SJCRH30 (cell line): ENCODE results near the gene AGFG2. TPM values are rescaled to one million over a fixed set of nuclear protein-coding genes. Genes with fewer than 3 reads are reported as not detected.

Source experiments
- DNase-seq, 2 experiments: peaks; one replicate each; pipeline ENCODE4 v3.0.0-alpha.2; 2015 to 2020
- H3K27ac ChIP-seq: fragments of 250-450 bp; sonication (Bioruptor Pico); 2 replicates; pipeline ENCODE4 v1.5.1; 2020; ENCODE audit warnings: mild to moderate bottlenecking, moderate library complexity
- H3K27me3 ChIP-seq: fragments of 250-450 bp; sonication (Bioruptor Pico); 2 replicates; pipeline ENCODE4 v1.5.1; 2020; ENCODE audit warnings: mild to moderate bottlenecking, moderate library complexity
- H3K36me3 ChIP-seq: fragments of 250-450 bp; sonication (Bioruptor Pico); 2 replicates; pipeline ENCODE4 v1.5.1; 2020; ENCODE audit warnings: mild to moderate bottlenecking, moderate library complexity
- H3K4me1 ChIP-seq: fragments of 250-450 bp; sonication (Bioruptor Pico); 2 replicates; pipeline ENCODE4 v1.5.1; 2020; ENCODE audit warnings: mild to moderate bottlenecking, moderate library complexity
- H3K4me3 ChIP-seq: fragments of 250-450 bp; sonication (Bioruptor Pico); 2 replicates; pipeline ENCODE4 v1.5.1; 2020; ENCODE audit warnings: mild to moderate bottlenecking, moderate library complexity
- H3K9me3 ChIP-seq: fragments of 250-450 bp; sonication (Bioruptor Pico); replicated peaks from 2 replicates; pipeline ENCODE4 v1.5.1; 2020; ENCODE audit warnings: mild to moderate bottlenecking, moderate library complexity
- total RNA-seq: library from RNA; depleted of rRNA; stranded (reverse); fragments of >200 nt; shearing (Covaris generic); gene quantifications from 2 replicates; pipeline ENCODE4 v1.2.3, GENCODE V29; 2014

AGFG2 gene
- total RNA-seq, 1 experiment from 2014 or later = 9.0 TPM

DNA sequence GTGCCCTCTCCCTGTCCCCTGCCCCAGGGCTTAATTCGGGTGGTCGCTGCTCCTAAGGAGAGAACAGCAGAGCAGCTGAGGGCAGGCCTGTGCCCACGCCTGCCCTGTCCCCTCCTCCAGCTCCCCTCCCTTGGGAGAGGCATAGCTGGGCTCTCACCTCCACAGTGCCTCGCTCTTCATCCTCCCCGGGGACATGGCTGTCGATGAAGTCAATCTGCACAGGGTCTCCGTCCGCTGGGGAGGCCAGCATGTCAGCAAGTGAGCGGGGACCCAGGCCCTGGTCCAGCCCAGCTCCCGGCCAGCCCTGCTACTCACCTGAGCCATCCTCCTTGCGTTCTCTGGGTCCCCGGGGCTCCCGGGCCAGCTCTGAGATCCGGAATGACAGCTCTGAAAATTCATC is 38.5 kb downstream of the AGFG2 start:
- Histone ChIP-seq H3K4me1 (no peaks in the 10 kb centered on the region), H3K27ac (no peak overlapping the region), H3K36me3 (peaks cover 56% of the 10 kb centered on the region), H3K27me3 (no peaks in the 10 kb centered on the region), H3K9me3 (no peaks in the 10 kb centered on the region), H3K4me3 (no peak overlapping the region)
- DNase-seq = no peak

DNA sequence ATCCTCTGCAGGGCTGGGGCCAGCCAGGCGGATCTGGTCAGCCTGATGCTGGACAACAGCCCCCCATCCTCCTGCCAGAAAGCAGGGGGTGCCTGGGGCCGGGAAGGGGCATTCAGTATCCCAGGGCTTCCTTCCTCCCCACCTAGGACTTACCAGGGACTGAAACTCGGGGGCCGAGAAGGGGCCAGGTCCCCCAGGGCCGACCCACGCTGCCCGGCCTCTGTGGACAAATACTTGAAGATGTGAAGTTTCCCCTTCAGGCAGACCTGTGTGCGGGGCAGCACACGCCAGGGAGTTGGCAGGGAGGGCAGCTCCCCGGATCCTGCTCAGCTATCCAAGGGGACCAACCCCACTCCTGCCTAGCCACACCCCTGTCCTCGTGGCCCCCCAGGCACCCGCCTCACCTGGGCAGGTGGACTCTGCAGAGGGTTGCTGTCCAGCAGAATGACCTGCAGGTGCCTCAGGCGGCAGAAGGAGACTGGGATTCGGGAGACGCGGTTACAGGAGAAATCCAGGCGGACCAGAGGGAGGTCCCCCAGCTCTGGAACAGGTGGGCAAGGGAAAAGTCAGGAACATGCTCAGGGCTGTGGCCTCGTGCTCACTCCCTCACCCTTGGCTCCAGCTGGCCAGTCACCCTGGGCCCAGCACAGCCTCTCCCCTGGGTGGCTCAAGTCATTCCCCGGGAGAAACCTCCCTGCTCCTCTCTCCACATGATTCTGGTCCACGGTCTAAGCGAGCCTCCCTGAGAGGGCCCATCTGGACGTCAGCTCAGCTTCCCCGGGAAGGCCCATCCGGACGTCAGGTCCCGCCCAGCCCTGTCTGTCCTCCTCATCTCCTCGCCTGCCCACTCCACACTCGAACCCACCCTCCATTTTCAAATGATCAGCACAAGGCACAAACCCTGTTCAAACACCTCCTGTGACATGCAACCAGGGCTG is 39.5 kb downstream of the AGFG2 start:
- Histone ChIP-seq H3K36me3 (peaks cover 56% of the 10 kb centered on the region), H3K4me3 (no peak overlapping the region), H3K9me3 (no peaks in the 10 kb centered on the region), H3K27ac (no peak overlapping the region), H3K4me1 (peaks cover 2% of the 10 kb centered on the region), H3K27me3 (no peaks in the 10 kb centered on the region)
- no peak for DNase-seq

GRCh38 chr7:100580466-100581283 is 41.7 kb downstream of the AGFG2 start:
- Histone ChIP-seq H3K4me1 (peaks cover 13% of the 10 kb centered on the region), H3K27me3 (no peaks in the 10 kb centered on the region), H3K36me3 (peaks cover 47% of the 10 kb centered on the region), H3K9me3 (no peaks in the 10 kb centered on the region), H3K4me3 (no peak overlapping the region), H3K27ac (no peak overlapping the region)
- no peak for DNase-seq

GRCh38 chr7:100582041-100582579 is 43.1 kb downstream of the AGFG2 start:
- Histone ChIP-seq H3K4me1 (peaks cover 13% of the 10 kb centered on the region), H3K9me3 (no peaks in the 10 kb centered on the region), H3K27ac (no peak overlapping the region), H3K4me3 (no peak overlapping the region), H3K27me3 (no peaks in the 10 kb centered on the region), H3K36me3 (peaks cover 39% of the 10 kb centered on the region)
- DNase-seq = no peak

GRCh38 chr7:100582650-100583049 is 43.6 kb downstream of the AGFG2 start:
- H3K27me3 ChIP-seq = no peaks in the 10 kb centered on the region
- peaks cover 38% of the 10 kb centered on the region for H3K36me3 ChIP-seq
- no peak overlapping the region for H3K4me3 ChIP-seq
- H3K9me3 ChIP-seq = no peaks in the 10 kb centered on the region
- no peak overlapping the region for H3K27ac ChIP-seq
- H3K4me1 ChIP-seq = peaks cover 13% of the 10 kb centered on the region
- no peak for DNase-seq

GRCh38 chr7:100583132-100584053 is 44.4 kb downstream of the AGFG2 start:
- no peak for DNase-seq
- Histone ChIP-seq H3K36me3 (peaks cover 30% of the 10 kb centered on the region), H3K27ac (peak overlapping the region; percentile 56), H3K9me3 (no peaks in the 10 kb centered on the region), H3K4me1 (peaks cover 13% of the 10 kb centered on the region), H3K27me3 (no peaks in the 10 kb centered on the region), H3K4me3 (peak overlapping the region; percentile 31)

- Histone ChIP-seq H3K27me3 (no peaks in the 10 kb centered on the region), H3K27ac (peak overlapping the region; percentile 86), H3K9me3 (no peaks in the 10 kb centered on the region), H3K4me1 (peaks cover 13% of the 10 kb centered on the region), H3K36me3 (peaks cover 23% of the 10 kb centered on the region), H3K4me3 (peak overlapping the region; percentile 83)
- DNase-seq = peak; percentile 78 to 91
Measured at GRCh38 chr7:100584054-100584682, 45.2 kb downstream of the AGFG2 start.

- Histone ChIP-seq H3K4me1 (peaks cover 13% of the 10 kb centered on the region), H3K4me3 (peak overlapping the region; percentile 83), H3K27ac (peak overlapping the region; percentile 86), H3K27me3 (no peaks in the 10 kb centered on the region), H3K9me3 (no peaks in the 10 kb centered on the region), H3K36me3 (peaks cover 21% of the 10 kb centered on the region)
- peak; percentile 63 to 79 for DNase-seq
Measured at GRCh38 chr7:100584683-100585510, 45.9 kb downstream of the AGFG2 start.

GRCh38 chr7:100585511-100586265 is 46.7 kb downstream of the AGFG2 start, which contains the start of gene LRCH4:
Gene LRCH4, minus strand, starts transcription at chr7:100586129. Its CDS starts 29 bp downstream, at chr7:100586100.
- peak within 1 kb of the TSS; percentile 86 for H3K27ac ChIP-seq
- DNase-seq = peak in 1 of 2 experiments; percentile 59
- H3K36me3 ChIP-seq = peaks cover 13% of the 10 kb centered on the region
- peak within 1 kb of the TSS; percentile 83 for H3K4me3 ChIP-seq
- H3K27me3 ChIP-seq = no peaks in the 10 kb centered on the region
- no peaks in the 10 kb centered on the region for H3K9me3 ChIP-seq
- peaks cover 13% of the 10 kb centered on the region for H3K4me1 ChIP-seq

DNA sequence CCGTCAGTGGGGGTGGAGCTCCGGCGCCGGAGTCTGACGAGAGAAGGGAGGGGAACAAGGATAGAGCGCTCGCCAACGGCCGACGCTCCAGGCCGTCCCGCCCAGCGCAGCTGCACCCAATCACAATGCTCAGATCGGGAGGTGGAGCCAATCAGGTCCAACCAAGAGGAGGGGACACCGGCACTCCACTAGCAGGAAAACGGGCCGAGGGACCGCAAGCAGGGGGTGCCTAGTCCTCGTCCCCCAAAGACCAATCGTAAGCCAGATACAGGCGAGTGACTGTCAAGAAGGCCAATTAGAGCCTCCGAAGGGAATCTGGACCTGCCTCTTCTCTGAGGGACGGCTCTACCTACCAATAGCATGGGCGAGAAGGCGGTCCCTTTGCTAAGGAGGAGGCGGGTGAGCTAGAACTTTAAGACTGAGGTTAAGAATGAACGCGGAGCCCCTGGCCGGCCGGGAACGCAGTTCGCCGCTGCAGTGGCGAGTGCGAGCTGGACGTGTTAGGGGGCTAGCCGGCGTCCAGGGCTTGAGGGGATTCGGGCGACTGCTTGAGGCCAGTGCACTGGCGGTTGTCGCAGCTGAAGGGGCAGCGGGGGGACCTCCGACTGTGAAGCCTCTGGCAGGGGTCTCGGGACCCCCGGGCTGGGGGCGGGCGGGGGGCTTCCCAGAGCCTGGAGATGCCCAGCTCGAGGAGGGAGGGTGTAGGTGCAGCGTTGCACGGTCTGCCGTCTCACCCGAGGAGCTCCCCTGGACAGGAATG is 47.4 kb downstream of the AGFG2 start, which contains the start of gene FBXO24:
TSS of gene FBXO24 (plus strand) at position 63 of the 760 bp plus-strand sequence. CDS start at position 361, 298 bp downstream.
- H3K36me3 ChIP-seq = peaks cover 5% of the 10 kb centered on the region
- peak within 1 kb of the TSS; percentile 86 for H3K27ac ChIP-seq
- H3K4me3 ChIP-seq = peak within 1 kb of the TSS; percentile 83
- H3K27me3 ChIP-seq = no peaks in the 10 kb centered on the region
- peak; percentile 100 for DNase-seq
- H3K4me1 ChIP-seq = peaks cover 13% of the 10 kb centered on the region
- H3K9me3 ChIP-seq = no peaks in the 10 kb centered on the region

GRCh38 chr7:100588438-100588837 is 49.4 kb downstream of the AGFG2 start:
- DNase-seq = peak in 1 of 2 experiments; percentile 62
- Histone ChIP-seq H3K4me3 (no peak overlapping the region), H3K27ac (no peak overlapping the region), H3K36me3 (peaks cover 2% of the 10 kb centered on the region; the same call in 1 of the 2 replicates), H3K27me3 (no peaks in the 10 kb centered on the region), H3K9me3 (no peaks in the 10 kb centered on the region), H3K4me1 (peaks cover 12% of the 10 kb centered on the region)
